ENCODE data around the gene RPS23. TPM values are rescaled to one million over a fixed set of nuclear protein-coding genes. Genes with fewer than 3 reads are reported as not detected.

Gene RPS23
- 7,976 TPM for polyA plus RNA-seq (2013)

DNA sequence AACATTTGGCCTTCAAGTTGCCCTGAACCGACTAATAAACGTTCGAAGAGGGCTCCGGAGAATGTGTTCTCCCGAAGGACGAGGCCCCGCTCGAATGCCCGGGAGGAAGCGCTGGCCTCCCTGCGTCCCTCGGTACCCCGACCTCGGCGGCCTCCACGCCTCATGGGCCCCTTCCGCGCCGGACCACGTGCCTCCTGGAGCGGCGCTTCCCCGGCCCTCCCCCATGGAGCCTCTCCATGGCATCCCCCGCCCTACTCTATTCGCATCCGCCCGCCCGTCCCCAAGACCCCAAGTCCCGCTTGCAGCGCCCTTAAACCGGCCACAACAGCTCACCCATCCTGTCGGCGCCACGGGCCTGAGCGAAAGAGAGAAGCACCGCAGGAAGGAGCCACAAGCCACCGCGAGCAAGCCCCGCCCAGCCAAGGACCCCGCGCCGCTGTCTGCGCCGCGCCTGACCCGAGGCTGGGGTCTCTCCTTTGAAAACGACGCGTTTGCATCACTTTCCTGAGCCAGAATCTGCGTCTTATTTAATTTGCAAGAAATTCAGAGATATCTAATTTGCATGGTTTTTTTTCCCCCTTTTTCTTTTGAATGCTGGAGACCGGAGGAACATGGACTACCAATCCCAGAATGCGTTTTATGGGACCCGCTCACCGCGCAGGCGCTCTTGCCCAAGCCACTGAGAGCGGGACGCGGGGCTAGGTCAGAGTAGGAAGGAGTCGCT lies at the start of gene RPS23:
Gene RPS23 (minus strand): TSS at position 368 of the 724 bp plus-strand sequence. CDS start 31 bp downstream, at position 337.
- WGBS (ENCODE audit: insufficient coverage) = under 1% methylated on average over 48 of the region's 60 CpGs
- peak; percentile 90 to 91 (median 91) for DNase-seq
- ChIA-PET POLR2A (interaction anchor here (0.5 to 1.3 kb wide), 3 partner anchors 9 to 63 kb away, joined by 3 to 4 read pairs (median 3); no protein-coding TSS in a partner anchor), CTCF (interaction anchor here (0.9 to 2.3 kb wide), 2 partner anchors 19 to 364 kb away, joined by 3 to 6 read pairs; no protein-coding TSS in a partner anchor)
- H3K4me1 ChIP-seq (ENCODE audit: control extremely low read depth in 1 of 4, control insufficient read depth in 4 of 4, insufficient read depth in 4 of 4, low read length in 3 of 4) = peaks cover 8 to 27% (median 16%) of the 10 kb centered on the region in 4 experiments
- peak within 1 kb of the TSS; percentile 59 to 99 (median 89) for H3K4me3 ChIP-seq (ENCODE audit: control insufficient read depth in 1 of 7, extremely low read depth in 1 of 7, insufficient read depth in 4 of 7, low read depth in 2 of 7, low read length in 6 of 7)
- H3K27ac ChIP-seq (ENCODE audit: insufficient read depth in 1 of 2, low read depth in 1 of 2, low read length in 2 of 2, poor library complexity in 1 of 2, severe bottlenecking in 2 of 2) = peak within 1 kb of the TSS; percentile 78 to 94
- peaks cover 16 to 36% (median 23%) of the 10 kb centered on the region in 4 experiments for H3K36me3 ChIP-seq (ENCODE audit: control insufficient read depth in 4 of 4, insufficient read depth in 4 of 4, low read length in 3 of 4)
- no peaks in the 10 kb centered on the region for H3K9me3 ChIP-seq (ENCODE audit: control extremely low read depth in 1 of 5, control insufficient read depth in 4 of 5, insufficient read depth in 2 of 5, low read depth in 1 of 5, low read length in 4 of 5)
- no peaks in the 10 kb centered on the region for H3K27me3 ChIP-seq (replicated peaks in 2 of 5; ENCODE audit: control insufficient read depth in 4 of 5, insufficient read depth in 5 of 5, low read length in 4 of 5)

DNA sequence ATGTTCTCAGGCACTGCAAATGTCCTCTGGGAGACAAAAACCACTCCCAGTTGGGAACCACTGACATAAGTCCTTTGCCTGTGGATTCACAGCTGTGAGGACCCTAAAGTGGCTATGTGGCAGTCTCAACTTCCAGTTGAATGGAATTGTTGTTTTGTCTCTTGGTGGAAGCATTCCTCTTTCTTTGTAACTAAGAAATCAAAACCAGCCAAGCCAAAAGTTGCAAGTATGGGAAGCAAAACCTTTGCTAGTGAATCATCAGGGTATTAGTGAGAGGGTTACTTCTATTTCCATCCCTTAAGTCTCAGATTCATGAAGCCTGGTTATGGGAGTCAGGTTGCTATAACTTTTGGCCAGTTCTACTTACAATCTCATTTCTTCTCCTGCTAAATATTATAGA lies 49.8 kb upstream of the RPS23 start:
- ChIA-PET POLR2A (no interaction called here), CTCF (no interaction called here)
- H3K27me3 ChIP-seq (replicated peaks in 2 of 5; ENCODE audit: control insufficient read depth in 4 of 5, insufficient read depth in 5 of 5, low read length in 4 of 5) = no peaks in the 10 kb centered on the region
- no peak for DNase-seq
- no peak overlapping the region for H3K4me3 ChIP-seq (ENCODE audit: control insufficient read depth in 1 of 7, extremely low read depth in 1 of 7, insufficient read depth in 4 of 7, low read depth in 2 of 7, low read length in 6 of 7)
- peaks cover 0 to 2% (median 0%) of the 10 kb centered on the region in 4 experiments for H3K4me1 ChIP-seq (ENCODE audit: control extremely low read depth in 1 of 4, control insufficient read depth in 4 of 4, insufficient read depth in 4 of 4, low read length in 3 of 4)
- H3K36me3 ChIP-seq (ENCODE audit: control insufficient read depth in 4 of 4, insufficient read depth in 4 of 4, low read length in 3 of 4) = no peaks in the 10 kb centered on the region
- no peak overlapping the region for H3K27ac ChIP-seq (ENCODE audit: insufficient read depth in 1 of 2, low read depth in 1 of 2, low read length in 2 of 2, poor library complexity in 1 of 2, severe bottlenecking in 2 of 2)
- H3K9me3 ChIP-seq (ENCODE audit: control extremely low read depth in 1 of 5, control insufficient read depth in 4 of 5, insufficient read depth in 2 of 5, low read depth in 1 of 5, low read length in 4 of 5) = peaks cover 0 to 3% (median 0%) of the 10 kb centered on the region in 5 experiments

GRCh38 chr5:82325996-82326395 lies 47.8 kb upstream of the RPS23 start:
- CTCF ChIA-PET = interaction anchor here (0.6 to 5.2 kb wide), 3 partner anchors 9 to 1601 kb away, joined by 3 to 19 read pairs (median 3); no protein-coding TSS in a partner anchor

DNA sequence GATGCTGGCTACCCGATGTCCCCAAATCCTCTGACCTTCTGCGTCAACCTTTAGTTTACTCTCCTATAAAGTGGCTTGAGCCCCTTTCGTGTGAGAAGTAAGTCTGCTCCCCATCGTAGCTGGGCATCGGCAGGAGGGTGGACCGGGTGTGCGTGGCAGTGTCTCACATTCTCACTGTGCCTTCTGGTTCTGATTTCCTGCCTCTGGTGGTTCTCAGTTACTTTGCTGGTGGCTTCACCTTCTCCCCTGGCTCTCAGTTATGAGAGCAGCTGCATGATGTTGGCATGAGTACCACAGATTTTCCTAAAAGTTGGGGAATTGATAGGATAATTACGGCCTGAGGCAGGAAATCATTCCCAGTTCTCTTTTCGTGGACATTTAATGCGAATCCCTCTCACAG lies 47.0 kb upstream of the RPS23 start:
- DNase-seq = no peak
- Histone ChIP-seq H3K9me3 (ENCODE audit: control extremely low read depth in 1 of 5, control insufficient read depth in 4 of 5, insufficient read depth in 2 of 5, low read depth in 1 of 5, low read length in 4 of 5) (peaks cover 0 to 3% (median 2%) of the 10 kb centered on the region in 5 experiments), H3K4me3 (ENCODE audit: control insufficient read depth in 1 of 7, extremely low read depth in 1 of 7, insufficient read depth in 4 of 7, low read depth in 2 of 7, low read length in 6 of 7) (no peak overlapping the region), H3K36me3 (ENCODE audit: control insufficient read depth in 4 of 4, insufficient read depth in 4 of 4, low read length in 3 of 4) (no peaks in the 10 kb centered on the region), H3K4me1 (ENCODE audit: control extremely low read depth in 1 of 4, control insufficient read depth in 4 of 4, insufficient read depth in 4 of 4, low read length in 3 of 4) (no peaks in the 10 kb centered on the region), H3K27ac (ENCODE audit: insufficient read depth in 1 of 2, low read depth in 1 of 2, low read length in 2 of 2, poor library complexity in 1 of 2, severe bottlenecking in 2 of 2) (no peak overlapping the region), H3K27me3 (replicated peaks in 2 of 5; ENCODE audit: control insufficient read depth in 4 of 5, insufficient read depth in 5 of 5, low read length in 4 of 5) (no peaks in the 10 kb centered on the region)
- ChIA-PET POLR2A (no interaction called here), CTCF (interaction anchor here (5.2 kb wide), 1 partner anchor 13 kb away, joined by 19 read pairs; no protein-coding TSS in a partner anchor)
- WGBS (ENCODE audit: insufficient coverage) = 97% methylated on average over 9 of the region's 10 CpGs

More at GRCh38 chr5:82325996-82326395, 47.8 kb upstream of the RPS23 start:
- H3K9me3 ChIP-seq (ENCODE audit: control extremely low read depth in 1 of 5, control insufficient read depth in 4 of 5, insufficient read depth in 2 of 5, low read depth in 1 of 5, low read length in 4 of 5) = peaks cover 0 to 3% (median 2%) of the 10 kb centered on the region in 5 experiments
- no CpG with 5 or more reads among the region's 1 CpG for WGBS (ENCODE audit: insufficient coverage)
- POLR2A ChIA-PET = no interaction called here
- no peak overlapping the region for H3K27ac ChIP-seq (ENCODE audit: insufficient read depth in 1 of 2, low read depth in 1 of 2, low read length in 2 of 2, poor library complexity in 1 of 2, severe bottlenecking in 2 of 2)
- H3K4me3 ChIP-seq (ENCODE audit: control insufficient read depth in 1 of 7, extremely low read depth in 1 of 7, insufficient read depth in 4 of 7, low read depth in 2 of 7, low read length in 6 of 7) = no peak overlapping the region
- H3K4me1 ChIP-seq (ENCODE audit: control extremely low read depth in 1 of 4, control insufficient read depth in 4 of 4, insufficient read depth in 4 of 4, low read length in 3 of 4) = no peaks in the 10 kb centered on the region
- no peaks in the 10 kb centered on the region for H3K36me3 ChIP-seq (ENCODE audit: control insufficient read depth in 4 of 4, insufficient read depth in 4 of 4, low read length in 3 of 4)
- DNase-seq = no peak
- no peaks in the 10 kb centered on the region for H3K27me3 ChIP-seq (replicated peaks in 2 of 5; ENCODE audit: control insufficient read depth in 4 of 5, insufficient read depth in 5 of 5, low read length in 4 of 5)

DNA sequence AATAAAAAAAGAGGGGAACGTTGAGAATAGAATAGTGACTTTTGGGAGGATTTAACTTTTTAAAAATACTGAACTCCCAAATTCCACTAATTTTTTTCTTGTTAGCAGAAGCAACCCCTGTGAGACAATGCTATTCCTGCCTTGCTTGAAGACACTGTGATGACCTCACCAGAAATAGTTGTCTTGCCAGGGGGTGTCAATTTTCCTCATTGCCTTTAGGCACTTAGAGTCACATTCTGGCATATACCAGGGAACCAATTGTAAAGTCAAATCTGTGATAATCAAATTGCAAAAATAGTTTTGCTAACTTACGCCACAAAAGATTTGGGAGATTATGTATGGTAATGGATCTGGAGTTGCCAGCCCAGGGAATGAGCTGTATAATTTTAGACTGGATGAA lies 42.8 kb upstream of the RPS23 start:
- Histone ChIP-seq H3K27me3 (replicated peaks in 2 of 5; ENCODE audit: control insufficient read depth in 4 of 5, insufficient read depth in 5 of 5, low read length in 4 of 5) (no peaks in the 10 kb centered on the region), H3K9me3 (ENCODE audit: control extremely low read depth in 1 of 5, control insufficient read depth in 4 of 5, insufficient read depth in 2 of 5, low read depth in 1 of 5, low read length in 4 of 5) (peaks cover 0 to 3% (median 2%) of the 10 kb centered on the region in 5 experiments), H3K4me1 (ENCODE audit: control extremely low read depth in 1 of 4, control insufficient read depth in 4 of 4, insufficient read depth in 4 of 4, low read length in 3 of 4) (peaks cover 0 to under 1% (median 0%) of the 10 kb centered on the region in 4 experiments), H3K4me3 (ENCODE audit: control insufficient read depth in 1 of 7, extremely low read depth in 1 of 7, insufficient read depth in 4 of 7, low read depth in 2 of 7, low read length in 6 of 7) (no peak overlapping the region), H3K27ac (ENCODE audit: insufficient read depth in 1 of 2, low read depth in 1 of 2, low read length in 2 of 2, poor library complexity in 1 of 2, severe bottlenecking in 2 of 2) (no peak overlapping the region), H3K36me3 (ENCODE audit: control insufficient read depth in 4 of 4, insufficient read depth in 4 of 4, low read length in 3 of 4) (no peaks in the 10 kb centered on the region)
- ChIA-PET CTCF (no interaction called here), POLR2A (no interaction called here)
- 100% methylated on average over 1 of the region's 2 CpGs for WGBS (ENCODE audit: insufficient coverage)
- DNase-seq = no peak

- DNase-seq = no peak
- Histone ChIP-seq H3K4me3 (ENCODE audit: control insufficient read depth in 1 of 7, extremely low read depth in 1 of 7, insufficient read depth in 4 of 7, low read depth in 2 of 7, low read length in 6 of 7) (no peak overlapping the region), H3K27ac (ENCODE audit: insufficient read depth in 1 of 2, low read depth in 1 of 2, low read length in 2 of 2, poor library complexity in 1 of 2, severe bottlenecking in 2 of 2) (no peak overlapping the region), H3K27me3 (replicated peaks in 2 of 5; ENCODE audit: control insufficient read depth in 4 of 5, insufficient read depth in 5 of 5, low read length in 4 of 5) (no peaks in the 10 kb centered on the region), H3K4me1 (ENCODE audit: control extremely low read depth in 1 of 4, control insufficient read depth in 4 of 4, insufficient read depth in 4 of 4, low read length in 3 of 4) (peaks cover 3 to 12% (median 9%) of the 10 kb centered on the region in 4 experiments), H3K9me3 (ENCODE audit: control extremely low read depth in 1 of 5, control insufficient read depth in 4 of 5, insufficient read depth in 2 of 5, low read depth in 1 of 5, low read length in 4 of 5) (peaks cover 0 to 3% (median 2%) of the 10 kb centered on the region in 5 experiments), H3K36me3 (ENCODE audit: control insufficient read depth in 4 of 4, insufficient read depth in 4 of 4, low read length in 3 of 4) (no peaks in the 10 kb centered on the region)
- POLR2A ChIA-PET = no interaction called here
- CTCF ChIA-PET = no interaction called here
- 88% methylated on average over 5 of the region's 5 CpGs for WGBS (ENCODE audit: insufficient coverage)
Observed at GRCh38 chr5:82319651-82320376, 41.7 kb upstream of the RPS23 start.

DNA sequence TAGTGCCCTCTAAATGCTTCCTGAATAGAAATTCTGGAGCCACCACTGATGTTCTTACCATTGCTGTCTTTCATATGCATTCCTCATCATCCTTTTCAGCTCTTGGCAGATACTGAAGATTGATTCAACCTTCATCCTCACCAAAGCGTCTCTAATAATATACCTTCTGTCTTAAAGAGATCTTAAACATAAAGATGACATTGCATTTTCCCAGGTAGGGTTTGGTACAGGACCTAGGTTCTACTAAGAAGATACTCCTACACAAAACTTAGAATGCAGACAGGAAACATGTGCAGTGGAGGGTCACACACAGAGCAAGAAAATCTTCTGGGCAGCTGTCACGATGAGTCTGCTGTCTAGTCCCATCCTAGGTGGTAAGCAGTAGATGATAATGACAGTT lies 41.0 kb upstream of the RPS23 start:
- no peaks in the 10 kb centered on the region for H3K36me3 ChIP-seq (ENCODE audit: control insufficient read depth in 4 of 4, insufficient read depth in 4 of 4, low read length in 3 of 4)
- POLR2A ChIA-PET = no interaction called here
- no peak overlapping the region for H3K27ac ChIP-seq (ENCODE audit: insufficient read depth in 1 of 2, low read depth in 1 of 2, low read length in 2 of 2, poor library complexity in 1 of 2, severe bottlenecking in 2 of 2)
- H3K27me3 ChIP-seq (replicated peaks in 2 of 5; ENCODE audit: control insufficient read depth in 4 of 5, insufficient read depth in 5 of 5, low read length in 4 of 5) = no peaks in the 10 kb centered on the region
- WGBS (ENCODE audit: insufficient coverage) = no CpG with 5 or more reads among the region's 2 CpGs
- DNase-seq = no peak
- no peak overlapping the region for H3K4me3 ChIP-seq (ENCODE audit: control insufficient read depth in 1 of 7, extremely low read depth in 1 of 7, insufficient read depth in 4 of 7, low read depth in 2 of 7, low read length in 6 of 7)
- peaks cover 3 to 16% (median 11%) of the 10 kb centered on the region in 4 experiments for H3K4me1 ChIP-seq (ENCODE audit: control extremely low read depth in 1 of 4, control insufficient read depth in 4 of 4, insufficient read depth in 4 of 4, low read length in 3 of 4)
- peaks cover 0 to 3% (median 2%) of the 10 kb centered on the region in 5 experiments for H3K9me3 ChIP-seq (ENCODE audit: control extremely low read depth in 1 of 5, control insufficient read depth in 4 of 5, insufficient read depth in 2 of 5, low read depth in 1 of 5, low read length in 4 of 5)
- CTCF ChIA-PET = no interaction called here
